ENCODE results near the gene RCOR3. TPM values are rescaled to one million over a fixed set of nuclear protein-coding genes. Genes with fewer than 3 reads are reported as not detected.

Gene RCOR3
- total RNA-seq, 1 experiment from 2014 or later = 39.0 TPM

DNA sequence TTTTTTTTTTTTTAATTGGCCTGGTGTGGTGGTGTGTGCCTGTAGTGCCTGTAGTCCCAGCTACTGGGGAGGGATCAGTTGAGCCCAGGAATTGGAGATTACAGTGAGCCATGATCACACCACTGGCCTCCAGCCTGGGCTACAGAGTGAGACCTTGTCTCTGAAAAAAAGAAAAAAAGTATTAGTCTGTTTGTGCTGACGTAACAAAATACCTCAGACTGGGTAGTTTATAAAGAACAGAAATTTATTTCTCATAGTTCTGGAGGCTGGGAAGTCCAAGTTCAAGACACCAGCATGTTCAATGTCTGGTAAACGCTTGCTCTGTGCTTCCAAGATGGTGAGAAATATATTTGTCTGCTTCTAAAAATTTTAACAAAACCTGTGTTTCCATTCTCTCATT, 93.3 kb downstream of the RCOR3 start:
- H3K36me3 ChIP-seq (ENCODE audit: insufficient read depth, low read length, poor library complexity, severe bottlenecking) = no peaks in the 10 kb centered on the region
- TF ChIP-seq EZH2 (IDR thresholded peaks at IDR 0.05; ENCODE audit: borderline replicate concordance, low read depth, low read length, poor library complexity, severe bottlenecking) = no peak
- TF ChIP-seq, protein P1, sequence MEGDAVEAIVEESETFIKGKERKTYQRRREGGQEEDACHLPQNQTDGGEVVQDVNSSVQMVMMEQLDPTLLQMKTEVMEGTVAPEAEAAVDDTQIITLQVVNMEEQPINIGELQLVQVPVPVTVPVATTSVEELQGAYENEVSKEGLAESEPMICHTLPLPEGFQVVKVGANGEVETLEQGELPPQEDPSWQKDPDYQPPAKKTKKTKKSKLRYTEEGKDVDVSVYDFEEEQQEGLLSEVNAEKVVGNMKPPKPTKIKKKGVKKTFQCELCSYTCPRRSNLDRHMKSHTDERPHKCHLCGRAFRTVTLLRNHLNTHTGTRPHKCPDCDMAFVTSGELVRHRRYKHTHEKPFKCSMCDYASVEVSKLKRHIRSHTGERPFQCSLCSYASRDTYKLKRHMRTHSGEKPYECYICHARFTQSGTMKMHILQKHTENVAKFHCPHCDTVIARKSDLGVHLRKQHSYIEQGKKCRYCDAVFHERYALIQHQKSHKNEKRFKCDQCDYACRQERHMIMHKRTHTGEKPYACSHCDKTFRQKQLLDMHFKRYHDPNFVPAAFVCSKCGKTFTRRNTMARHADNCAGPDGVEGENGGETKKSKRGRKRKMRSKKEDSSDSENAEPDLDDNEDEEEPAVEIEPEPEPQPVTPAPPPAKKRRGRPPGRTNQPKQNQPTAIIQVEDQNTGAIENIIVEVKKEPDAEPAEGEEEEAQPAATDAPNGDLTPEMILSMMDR (conservative IDR thresholded peaks at IDR 0.05; ENCODE audit: low read depth, low read length) = no peak
- no peak for DNase-seq (ENCODE audit: low spot score)
- BruUV-seq (replicated peaks) = no TSS peak
- H3K4me1 ChIP-seq (ENCODE audit: insufficient read depth, low read length, poor library complexity, severe bottlenecking) = no peaks in the 10 kb centered on the region
- no peaks in the 10 kb centered on the region for H3K9me3 ChIP-seq (ENCODE audit: low read depth, low read length, poor library complexity, severe bottlenecking)
- POLR2A ChIA-PET (ENCODE audit: low non-redundant PET) = no interaction called here
- intact Hi-C loops (cut with micrococcal nuclease; ENCODE audit: unreplicated experiment) = no loop called here
- no peak overlapping the region for H3K27ac ChIP-seq (ENCODE audit: low read depth, low read length, poor library complexity, severe bottlenecking)
- H3K27me3 ChIP-seq (replicated peaks; ENCODE audit: insufficient read depth, low read depth, low read length, poor library complexity) = no peaks in the 10 kb centered on the region
- CTCF ChIA-PET = no interaction called here
- no peak overlapping the region for H3K4me3 ChIP-seq (ENCODE audit: low read depth, low read length, poor library complexity, severe bottlenecking)

DNA sequence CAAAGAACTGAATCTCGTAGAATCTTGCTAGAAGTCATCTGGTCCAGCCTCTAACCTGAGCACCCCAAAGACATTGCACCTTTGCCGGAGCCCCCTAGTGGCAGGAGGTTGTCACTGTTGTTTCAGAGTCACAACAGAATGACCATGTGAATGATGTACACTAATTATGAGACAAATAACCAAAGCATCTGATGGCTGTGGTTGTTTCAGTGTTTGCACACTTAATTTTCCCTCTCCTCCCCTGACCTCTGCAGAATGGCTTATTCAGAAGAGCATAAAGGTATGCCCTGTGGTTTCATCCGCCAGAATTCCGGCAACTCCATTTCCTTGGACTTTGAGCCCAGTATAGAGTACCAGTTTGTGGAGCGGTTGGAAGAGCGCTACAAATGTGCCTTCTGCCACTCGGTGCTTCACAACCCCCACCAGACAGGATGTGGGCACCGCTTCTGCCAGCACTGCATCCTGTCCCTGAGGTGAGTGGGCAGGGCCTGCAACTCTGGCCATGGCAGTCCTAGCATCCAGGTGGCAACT, 93.9 kb downstream of the RCOR3 start:
- no peaks in the 10 kb centered on the region for H3K36me3 ChIP-seq (ENCODE audit: insufficient read depth, low read length, poor library complexity, severe bottlenecking)
- H3K27me3 ChIP-seq (replicated peaks; ENCODE audit: insufficient read depth, low read depth, low read length, poor library complexity) = no peaks in the 10 kb centered on the region
- intact Hi-C loops (cut with micrococcal nuclease; ENCODE audit: unreplicated experiment) = no loop called here
- no TSS peak for BruUV-seq (replicated peaks)
- no peak overlapping the region for H3K27ac ChIP-seq (ENCODE audit: low read depth, low read length, poor library complexity, severe bottlenecking)
- no peak overlapping the region for H3K4me3 ChIP-seq (ENCODE audit: low read depth, low read length, poor library complexity, severe bottlenecking)
- DNase-seq (ENCODE audit: low spot score) = peak; percentile 37
- TF ChIP-seq EZH2 (IDR thresholded peaks at IDR 0.05; ENCODE audit: borderline replicate concordance, low read depth, low read length, poor library complexity, severe bottlenecking) = no peak
- TF ChIP-seq, protein P1 (conservative IDR thresholded peaks at IDR 0.05; ENCODE audit: low read depth, low read length) = peak; percentile 75
- no peaks in the 10 kb centered on the region for H3K9me3 ChIP-seq (ENCODE audit: low read depth, low read length, poor library complexity, severe bottlenecking)
- ChIA-PET POLR2A (ENCODE audit: low non-redundant PET) (no interaction called here), CTCF (no interaction called here)
- H3K4me1 ChIP-seq (ENCODE audit: insufficient read depth, low read length, poor library complexity, severe bottlenecking) = no peaks in the 10 kb centered on the region

DNA sequence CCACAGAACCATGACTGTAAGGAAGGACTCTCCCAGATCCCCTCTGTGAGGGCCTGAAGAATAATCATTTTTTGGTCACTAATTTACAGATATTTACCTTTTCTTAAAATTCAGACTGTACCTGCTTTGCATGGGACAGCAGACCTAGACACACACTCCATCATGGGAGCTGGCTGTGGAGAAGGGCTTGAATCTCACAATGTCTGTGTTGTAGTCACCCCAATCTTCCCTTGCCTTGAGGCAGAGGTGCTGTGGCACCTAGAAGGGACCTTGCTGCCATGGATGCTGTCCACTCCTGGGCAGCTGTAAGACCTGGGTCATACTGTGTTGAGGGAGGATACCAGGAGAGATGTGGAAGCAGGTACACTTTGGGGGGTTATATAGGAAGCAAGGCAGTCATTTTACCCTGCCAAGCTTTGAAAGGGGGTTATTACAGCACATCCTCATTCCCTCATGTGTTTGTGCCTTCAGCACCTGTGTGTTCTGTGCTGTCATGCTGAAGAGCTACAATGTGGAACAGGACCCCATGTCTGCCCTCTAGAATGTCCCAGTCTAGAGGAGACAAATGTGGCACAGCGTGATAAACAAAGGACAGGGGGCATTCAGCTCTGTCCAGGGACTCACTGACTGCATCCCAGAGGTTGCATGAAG, 94.5 kb downstream of the RCOR3 start:
- ChIA-PET CTCF (no interaction called here), POLR2A (ENCODE audit: low non-redundant PET) (no interaction called here)
- intact Hi-C loops (cut with micrococcal nuclease; ENCODE audit: unreplicated experiment) = no loop called here
- H3K9me3 ChIP-seq (ENCODE audit: low read depth, low read length, poor library complexity, severe bottlenecking) = no peaks in the 10 kb centered on the region
- no peaks in the 10 kb centered on the region for H3K36me3 ChIP-seq (ENCODE audit: insufficient read depth, low read length, poor library complexity, severe bottlenecking)
- H3K4me3 ChIP-seq (ENCODE audit: low read depth, low read length, poor library complexity, severe bottlenecking) = no peak overlapping the region
- no peak overlapping the region for H3K27ac ChIP-seq (ENCODE audit: low read depth, low read length, poor library complexity, severe bottlenecking)
- no peak for DNase-seq (ENCODE audit: low spot score)
- no peaks in the 10 kb centered on the region for H3K27me3 ChIP-seq (replicated peaks; ENCODE audit: insufficient read depth, low read depth, low read length, poor library complexity)
- H3K4me1 ChIP-seq (ENCODE audit: insufficient read depth, low read length, poor library complexity, severe bottlenecking) = no peaks in the 10 kb centered on the region
- BruUV-seq (replicated peaks) = no TSS peak
- TF ChIP-seq EZH2 (IDR thresholded peaks at IDR 0.05; ENCODE audit: borderline replicate concordance, low read depth, low read length, poor library complexity, severe bottlenecking) = no peak
- TF ChIP-seq, protein P1 (conservative IDR thresholded peaks at IDR 0.05; ENCODE audit: low read depth, low read length) = no peak

All from A673 (cell line).